ENCODE measurements around the gene TARS1.

- TF ChIP-seq CTCF (IDR thresholded peaks at IDR 0.05; ENCODE audit: insufficient read depth, low read depth, low read length), result no peak
- no peak for TF ChIP-seq EZH2 (IDR thresholded peaks at IDR 0.05; ENCODE audit: insufficient read depth, low read length)
These were observed 17.1 kb downstream of the TARS1 start for GRCh38 chr5:33457817-33458216.
